ENCODE data around the gene EPN1. TPM values are rescaled to one million over a fixed set of nuclear protein-coding genes. Genes with fewer than 3 reads are reported as not detected.

The EPN1 gene
- total RNA-seq, 8 experiments from 2014 or later, result 21.8 to 79.7 (median 50.3) TPM

DNA sequence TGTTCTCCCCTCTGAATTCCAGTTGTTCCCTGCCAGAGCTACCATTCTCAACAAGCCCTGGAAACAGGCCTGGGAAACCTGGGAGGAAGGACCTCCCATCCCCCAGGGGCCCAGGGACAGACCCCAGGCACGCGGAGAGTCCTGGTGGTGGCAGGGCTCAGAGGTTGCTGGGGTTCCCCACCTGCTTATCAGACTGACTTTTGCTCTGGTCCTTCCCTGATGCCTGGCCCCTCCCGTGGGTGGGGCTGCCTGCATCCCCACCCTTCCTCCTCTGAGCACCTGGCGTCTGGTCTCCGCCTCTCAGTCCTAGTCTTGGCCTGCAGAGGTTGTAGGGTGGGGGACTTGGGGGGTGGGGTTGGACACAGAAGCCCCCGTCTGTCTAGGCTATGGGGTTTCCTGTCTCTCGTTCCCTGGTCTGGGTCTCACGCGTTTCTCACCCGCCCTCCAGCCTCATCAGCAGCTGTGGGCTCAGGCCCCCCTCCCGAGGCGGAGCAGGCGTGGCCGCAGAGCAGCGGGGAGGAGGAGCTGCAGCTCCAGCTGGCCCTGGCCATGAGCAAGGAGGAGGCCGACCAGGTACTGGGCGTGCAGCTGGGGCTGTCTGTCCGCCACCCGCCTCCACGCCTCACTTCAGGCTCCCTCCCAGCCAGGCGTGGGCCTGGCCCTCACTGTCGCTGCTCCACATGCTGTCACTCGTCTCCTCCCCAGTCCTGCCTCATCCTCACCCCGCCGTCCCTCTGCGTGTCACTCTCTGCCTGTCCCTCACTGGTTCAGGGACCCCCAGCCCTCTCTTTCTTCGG lies 13.6 kb downstream of the EPN1 start:
- WGBS, 10 experiments, result no CpG with 5 or more reads among the region's 27 CpGs
- Histone ChIP-seq H3K4me1 (replicated peaks in 1 of 2) (peaks cover 7 to 8% of the 10 kb centered on the region in 2 donors), H3K27ac (peak overlapping the region; percentile 51 to 70), H3K4me3 (no peak overlapping the region)
- in situ Hi-C loops (cut with MboI; ENCODE audit: low pct_unique_long_range_greater_than_20kb in 2 of 9, low sequenced_read_pairs in 9 of 9, unreplicated experiment in 9 of 9), result no loop called here
- peak; percentile 77 to 95 (median 91) for ATAC-seq (replicated peaks in 6 of 8)

DNA sequence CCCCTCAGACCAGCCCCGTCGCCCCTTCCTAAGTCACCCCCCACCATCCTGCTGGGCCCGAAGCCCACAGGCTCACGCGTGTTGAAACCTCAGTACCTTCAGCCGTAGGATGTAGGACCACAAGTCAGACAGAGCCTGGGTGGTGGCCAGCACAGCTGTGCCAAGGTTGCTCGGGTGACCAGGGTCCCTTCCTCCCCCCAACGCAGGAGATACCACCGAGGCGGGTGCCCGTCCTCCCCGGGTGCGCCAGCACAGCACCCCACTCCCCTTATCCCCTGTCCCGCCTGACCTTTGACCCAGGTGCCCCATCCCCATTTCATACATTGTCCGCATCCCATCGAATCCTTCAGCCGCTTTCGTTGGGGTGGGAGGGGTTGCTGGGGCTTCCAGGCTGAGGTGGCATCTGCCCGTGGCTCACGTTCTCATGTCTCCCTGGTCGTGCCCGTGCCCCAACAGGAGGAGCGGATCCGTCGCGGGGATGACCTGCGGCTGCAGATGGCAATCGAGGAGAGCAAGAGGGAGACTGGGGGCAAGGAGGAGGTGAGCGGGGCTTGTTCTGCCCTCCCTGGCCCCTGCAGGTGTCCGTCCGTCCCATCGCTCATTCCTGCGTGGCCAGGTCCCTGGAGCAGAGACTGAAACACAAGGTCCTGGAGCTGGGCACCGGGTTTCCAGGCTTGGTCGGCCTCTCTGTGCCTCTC lies 14.5 kb downstream of the EPN1 start:
- WGBS, 10 experiments, result 84 to 100% (median 100%) methylated on average over 1 to 11 of the region's 35 CpGs; no CpG with 5 or more reads in 5 of the 10 experiments
- peak overlapping the region; percentile 51 to 70 for H3K27ac ChIP-seq
- in situ Hi-C loops (cut with MboI; ENCODE audit: low pct_unique_long_range_greater_than_20kb in 2 of 9, low sequenced_read_pairs in 9 of 9, unreplicated experiment in 9 of 9), result no loop called here
- ATAC-seq (replicated peaks in 6 of 8), result no peak
- H3K4me3 ChIP-seq, result no peak overlapping the region
- H3K4me1 ChIP-seq (replicated peaks in 1 of 2), result peaks cover 7 to 8% of the 10 kb centered on the region in 2 donors

DNA sequence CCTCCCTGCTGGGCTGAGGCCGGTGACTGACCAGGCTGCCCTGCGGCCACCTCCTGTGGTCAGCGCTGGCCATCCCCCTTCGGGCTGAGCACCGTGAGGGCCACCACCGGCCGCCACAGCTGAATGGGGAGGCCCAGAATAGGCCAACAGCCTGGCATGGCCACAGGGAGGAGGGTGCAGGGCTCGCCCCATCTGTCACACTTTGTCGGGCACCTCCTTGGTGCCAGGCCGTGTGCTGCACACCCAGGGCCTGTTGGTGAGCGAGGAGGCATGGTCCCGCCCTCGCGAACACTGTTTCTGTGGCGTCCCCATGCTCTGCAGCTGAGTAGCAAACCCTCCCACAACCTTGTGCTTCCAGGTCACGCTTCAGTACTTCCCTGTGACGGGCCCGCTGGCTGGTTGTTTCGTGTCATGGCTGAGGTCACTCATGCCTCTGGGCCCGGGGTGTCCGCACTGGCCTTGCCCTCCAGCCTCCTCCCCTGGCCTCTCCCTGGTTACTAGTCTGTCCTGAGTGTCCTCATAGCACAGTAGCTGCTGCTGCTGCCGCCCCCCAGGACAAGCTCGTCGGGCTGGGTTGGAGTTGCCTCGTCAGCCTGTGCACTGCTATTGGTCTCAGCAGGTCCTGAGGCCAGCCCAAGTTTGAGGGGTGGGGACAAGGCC lies 15.2 kb downstream of the EPN1 start:
- WGBS, 10 experiments, result 85 to 94% (median 93%) methylated on average over 4 to 14 of the region's 25 CpGs; no CpG with 5 or more reads in 7 of the 10 experiments
- Histone ChIP-seq H3K27ac (no peak overlapping the region), H3K4me1 (replicated peaks in 1 of 2) (peaks cover 7 to 8% of the 10 kb centered on the region in 2 donors), H3K4me3 (no peak overlapping the region)
- ATAC-seq (replicated peaks in 6 of 8), result no peak
- in situ Hi-C loops (cut with MboI; ENCODE audit: low pct_unique_long_range_greater_than_20kb in 2 of 9, low sequenced_read_pairs in 9 of 9, unreplicated experiment in 9 of 9), result no loop called here

DNA sequence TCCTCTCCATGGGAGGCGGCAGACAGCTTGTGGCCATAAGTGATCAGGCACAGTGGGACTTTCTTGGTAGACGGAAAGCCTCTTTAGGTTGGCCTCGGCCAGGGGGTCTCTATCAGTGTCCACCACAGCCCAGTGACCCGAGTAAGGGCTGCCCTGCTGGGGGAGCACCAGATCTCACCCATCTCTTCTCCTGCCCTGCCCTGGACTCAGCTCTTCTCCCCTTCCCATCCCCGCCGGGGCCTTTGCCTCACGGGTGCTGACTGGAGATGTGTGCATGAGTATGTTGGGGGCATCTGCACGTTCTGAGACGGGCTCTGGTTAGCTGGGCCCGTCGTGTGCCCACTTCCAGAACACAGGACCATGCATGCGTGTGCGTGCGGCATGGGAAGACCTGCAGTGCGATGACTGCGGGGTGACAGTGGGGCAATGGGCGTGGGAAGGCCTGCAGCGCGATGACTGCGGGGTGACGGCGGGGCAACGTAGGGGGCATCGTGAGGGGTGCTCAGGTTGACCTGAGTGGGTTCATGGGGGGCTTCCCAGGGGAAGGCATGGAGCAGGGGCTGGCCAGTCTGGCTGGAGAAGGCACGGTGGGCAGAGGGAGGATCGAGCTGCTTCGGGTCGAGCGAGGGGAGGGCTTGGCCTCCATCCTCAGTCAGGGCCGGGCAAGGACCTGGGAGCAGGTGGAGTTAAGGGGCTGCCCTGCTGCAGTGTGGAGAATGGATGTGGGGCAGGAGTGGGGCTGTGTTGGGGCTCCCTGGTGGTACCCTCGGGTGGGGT lies 15.9 kb downstream of the EPN1 start:
- no peak for ATAC-seq (replicated peaks in 6 of 8)
- Histone ChIP-seq H3K4me3 (no peak overlapping the region), H3K27ac (no peak overlapping the region), H3K4me1 (replicated peaks in 1 of 2) (peaks cover 7 to 8% of the 10 kb centered on the region in 2 donors)
- 92 to 100% (median 94%) methylated on average over 1 to 5 of the region's 31 CpGs; no CpG with 5 or more reads in 7 of the 10 experiments for WGBS, 10 experiments
- in situ Hi-C loops (cut with MboI; ENCODE audit: low pct_unique_long_range_greater_than_20kb in 2 of 9, low sequenced_read_pairs in 9 of 9, unreplicated experiment in 9 of 9), result no loop called here

GRCh38 chr19:55691561-55692481 lies 16.8 kb downstream of the EPN1 start:
- peaks cover 7 to 8% of the 10 kb centered on the region in 2 donors for H3K4me1 ChIP-seq (replicated peaks in 1 of 2)
- no peak for ATAC-seq (replicated peaks in 6 of 8)
- no peak overlapping the region for H3K4me3 ChIP-seq
- WGBS, 10 experiments, result 100% methylated on average over 3 of the region's 31 CpGs; no CpG with 5 or more reads in 9 of the 10 experiments
- in situ Hi-C loops (cut with MboI; ENCODE audit: low pct_unique_long_range_greater_than_20kb in 2 of 9, low sequenced_read_pairs in 9 of 9, unreplicated experiment in 9 of 9), result no loop called here
- no peak overlapping the region for H3K27ac ChIP-seq

- no peak overlapping the region for H3K27ac ChIP-seq
- 100% methylated on average over 1 of the region's 19 CpGs; no CpG with 5 or more reads in 8 of the 10 experiments for WGBS, 10 experiments
Observed at GRCh38 chr19:55692681-55693081, 17.7 kb downstream of the EPN1 start.

DNA sequence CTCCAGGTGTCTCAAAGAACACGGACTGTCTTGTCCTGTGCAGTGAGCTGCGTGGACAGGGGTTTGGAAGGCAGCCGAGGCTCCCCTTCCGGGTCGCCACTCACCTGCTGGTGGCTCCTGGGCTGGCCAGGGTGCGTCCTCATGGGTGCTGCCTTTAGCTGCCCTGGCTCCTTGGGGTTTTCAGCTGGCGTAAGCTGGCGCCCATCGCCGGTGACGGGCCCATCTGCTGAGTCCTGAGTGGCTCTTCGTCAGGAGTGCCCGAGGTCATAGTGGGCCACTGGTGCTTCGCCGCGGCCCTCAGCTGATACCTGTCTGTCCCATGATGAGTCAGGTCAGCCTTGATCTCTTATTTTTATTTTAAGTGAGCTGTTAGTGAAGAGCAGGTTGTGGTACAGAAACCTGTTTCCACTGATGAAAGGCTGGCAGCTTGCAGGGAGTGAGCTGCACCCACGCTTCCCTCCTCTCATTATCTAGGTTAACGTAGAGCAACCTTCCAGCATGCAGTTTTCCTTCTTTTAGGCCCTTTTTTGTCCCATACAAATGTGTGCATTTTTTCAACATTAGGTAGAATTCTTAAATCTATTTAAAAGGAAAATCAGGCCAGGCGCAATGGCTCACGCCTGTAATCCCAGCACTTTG lies 18.4 kb downstream of the EPN1 start:
- in situ Hi-C loops (cut with MboI; ENCODE audit: low pct_unique_long_range_greater_than_20kb in 2 of 9, low sequenced_read_pairs in 9 of 9, unreplicated experiment in 9 of 9), result no loop called here

More at GRCh38 chr19:55692681-55693081, 17.7 kb downstream of the EPN1 start:
- H3K4me1 ChIP-seq (replicated peaks in 1 of 2), result peaks cover 7 to 8% of the 10 kb centered on the region in 2 donors
- no peak overlapping the region for H3K4me3 ChIP-seq
- no peak for ATAC-seq (replicated peaks in 6 of 8)
- in situ Hi-C loops (cut with MboI; ENCODE audit: low pct_unique_long_range_greater_than_20kb in 2 of 9, low sequenced_read_pairs in 9 of 9, unreplicated experiment in 9 of 9), result no loop called here

GRCh38 chr19:55694241-55694655 lies 19.2 kb downstream of the EPN1 start:
- 82 to 100% (median 93%) methylated on average over 1 to 5 of the region's 15 CpGs; no CpG with 5 or more reads in 5 of the 10 experiments for WGBS, 10 experiments
- no peak overlapping the region for H3K27ac ChIP-seq
- ATAC-seq (replicated peaks in 6 of 8), result peak in 1 of 8 experiments; percentile 8
- no peak overlapping the region for H3K4me3 ChIP-seq
- in situ Hi-C loops (cut with MboI; ENCODE audit: low pct_unique_long_range_greater_than_20kb in 2 of 9, low sequenced_read_pairs in 9 of 9, unreplicated experiment in 9 of 9), result no loop called here
- H3K4me1 ChIP-seq (replicated peaks in 1 of 2), result no peaks in the 10 kb centered on the region

More for the DNA sequence above, 18.4 kb downstream of the EPN1 start:
- H3K4me1 ChIP-seq (replicated peaks in 1 of 2), result peaks cover 0 to 5% of the 10 kb centered on the region in 2 donors
- no peak overlapping the region for H3K4me3 ChIP-seq
- no peak for ATAC-seq (replicated peaks in 6 of 8)
- 80 to 100% (median 97%) methylated on average over 1 to 7 of the region's 20 CpGs; no CpG with 5 or more reads in 2 of the 10 experiments for WGBS, 10 experiments
- H3K27ac ChIP-seq, result no peak overlapping the region

GRCh38 chr19:55694656-55695491 lies 19.8 kb downstream of the EPN1 start:
- Histone ChIP-seq H3K27ac (no peak overlapping the region), H3K4me1 (replicated peaks in 1 of 2) (no peaks in the 10 kb centered on the region), H3K4me3 (no peak overlapping the region)
- WGBS, 10 experiments, result 93% methylated on average over 3 of the region's 37 CpGs; no CpG with 5 or more reads in 9 of the 10 experiments
- ATAC-seq (replicated peaks in 6 of 8), result peak in 1 of 8 experiments; percentile 11
- in situ Hi-C loops (cut with MboI; ENCODE audit: low pct_unique_long_range_greater_than_20kb in 2 of 9, low sequenced_read_pairs in 9 of 9, unreplicated experiment in 9 of 9), result no loop called here

DNA sequence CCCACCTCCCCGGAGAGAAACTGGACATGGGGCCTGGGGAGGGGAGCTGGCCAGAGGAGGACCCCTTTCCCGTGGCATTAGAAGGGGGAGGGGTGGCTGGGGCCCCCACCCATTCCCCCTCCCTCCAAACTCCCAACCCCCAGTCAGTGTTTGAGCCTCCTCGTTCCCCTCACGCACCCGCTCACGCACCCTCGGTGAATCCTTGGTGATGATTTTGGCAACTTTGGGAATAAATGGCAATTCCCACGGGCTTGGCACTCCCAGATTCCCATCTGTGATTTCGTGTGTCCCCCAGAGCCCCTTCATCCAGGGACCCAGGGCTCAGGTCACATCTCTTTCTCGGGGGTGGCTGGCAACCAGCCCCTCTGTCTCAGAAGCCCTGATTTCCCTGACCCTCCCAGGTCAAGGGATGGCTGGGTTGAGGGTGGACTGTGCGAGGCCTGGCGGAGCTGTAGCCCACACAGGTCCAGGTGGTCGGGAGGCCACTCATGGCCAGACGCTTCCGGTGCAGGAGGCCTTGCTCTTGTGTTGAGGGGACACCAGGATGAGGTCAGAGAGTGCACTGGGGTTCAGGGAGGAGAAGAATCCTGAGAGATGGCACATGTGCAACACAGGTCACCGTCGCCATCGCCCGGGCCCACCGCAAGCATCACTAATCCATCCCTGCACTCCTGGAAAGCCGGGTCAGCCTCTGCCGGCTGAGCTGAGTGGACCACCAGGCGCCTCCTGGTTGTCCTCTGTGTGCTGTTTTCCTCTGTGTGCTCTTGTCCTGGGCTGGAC lies 20.7 kb downstream of the EPN1 start:
- Histone ChIP-seq H3K4me3 (no peak overlapping the region), H3K27ac (no peak overlapping the region), H3K4me1 (replicated peaks in 1 of 2) (no peaks in the 10 kb centered on the region)
- WGBS, 10 experiments, result 92 to 100% (median 100%) methylated on average over 3 to 5 of the region's 23 CpGs; no CpG with 5 or more reads in 7 of the 10 experiments
- in situ Hi-C loops (cut with MboI; ENCODE audit: low pct_unique_long_range_greater_than_20kb in 2 of 9, low sequenced_read_pairs in 9 of 9, unreplicated experiment in 9 of 9), result no loop called here
- no peak for ATAC-seq (replicated peaks in 6 of 8)
